NCI-H146 treated with DMSO at 0.1 percent for 48 hours (cell line): ENCODE data around the gene SLC38A6.

ENCODE experiments used
- DNase-seq: peaks from one replicate; lab custom pipeline; 2025; ENCODE audit not compliant: unreplicated experiment; lab: John Stamatoyannopoulos, UW

Gene SLC38A6

GRCh38 chr14:61101803-61102548 is 120.9 kb downstream of the SLC38A6 start:
- no peak for DNase-seq
